Peyer's patch (tissue), 4 donors: Measurements from ENCODE around the gene RNF220. TPM values are rescaled to one million over a fixed set of nuclear protein-coding genes. Genes with fewer than 3 reads are reported as not detected.
A peak's percentile ranks its signal among the peaks of the same experiment; 100 is the strongest.

Source experiments
- DNase-seq, 3 donors: peaks; one replicate each; pipeline ENCODE4 v3.0.0-alpha.2; 2017 to 2019
- H3K27ac ChIP-seq, 4 donors: fragments of 200-600 bp; sonication (generic); one replicate each; pipeline ENCODE4 v1.5.1; 2016 to 2019
- H3K27me3 ChIP-seq, 2 donors: fragments of 200-600 bp; sonication (generic); one replicate each; pipeline ENCODE4 v1.5.1; 2019
- H3K36me3 ChIP-seq, 3 donors: fragments of 200-600 bp; sonication (generic); one replicate each; pipeline ENCODE4 v1.5.1; 2016 to 2019
- H3K4me1 ChIP-seq, 4 donors: fragments of 200-600 bp; sonication (generic); one replicate each; pipeline ENCODE4 v1.5.1; 2016 to 2019
- H3K4me3 ChIP-seq, 4 donors: fragments of 200-600 bp; sonication (generic); 1 replicate in 3 of 4; 2 replicates in 1 of 4; pipeline ENCODE4 v1.5.1; 2016 to 2019; ENCODE audit warnings: mild to moderate bottlenecking in 1 of 4
- H3K9me3 ChIP-seq, 4 donors: fragments of 200-600 bp; sonication (generic); one replicate each; pipeline ENCODE4 v1.5.1; 2016 to 2019; ENCODE audit warnings: mild to moderate bottlenecking in 1 of 4
- POLR2A ChIP-seq, 2 donors: fragments of 450-650 bp; IDR thresholded peaks; one replicate each; pipeline ENCODE4 v1.5.1; 2017; ENCODE audit warnings: antibody characterized with exemption in 2 of 2, mild to moderate bottlenecking in 2 of 2, moderate library complexity in 2 of 2
- total RNA-seq, 4 donors: library from RNA; depleted of rRNA; stranded (reverse); fragments of >200 nt; gene quantifications; one replicate each; pipeline ENCODE4 v1.1.0, GENCODE V29; 2016
- TF ChIP-seq, protein P1 (sequence below), 6 experiments: fragments of 450-650 bp in 4 of 6; fragments of 200-600 bp in 2 of 6; sonication (generic) in 1 of 6; IDR thresholded peaks; one replicate each; pipeline ENCODE4 v1.5.1; 2017 to 2019; ENCODE audit warnings: antibody characterized with exemption in 6 of 6, mild to moderate bottlenecking in 3 of 6, moderate library complexity in 1 of 6

Gene RNF220
- total RNA-seq, 4 donors from 2014 or later = 107 to 152 (median 114) TPM

DNA sequence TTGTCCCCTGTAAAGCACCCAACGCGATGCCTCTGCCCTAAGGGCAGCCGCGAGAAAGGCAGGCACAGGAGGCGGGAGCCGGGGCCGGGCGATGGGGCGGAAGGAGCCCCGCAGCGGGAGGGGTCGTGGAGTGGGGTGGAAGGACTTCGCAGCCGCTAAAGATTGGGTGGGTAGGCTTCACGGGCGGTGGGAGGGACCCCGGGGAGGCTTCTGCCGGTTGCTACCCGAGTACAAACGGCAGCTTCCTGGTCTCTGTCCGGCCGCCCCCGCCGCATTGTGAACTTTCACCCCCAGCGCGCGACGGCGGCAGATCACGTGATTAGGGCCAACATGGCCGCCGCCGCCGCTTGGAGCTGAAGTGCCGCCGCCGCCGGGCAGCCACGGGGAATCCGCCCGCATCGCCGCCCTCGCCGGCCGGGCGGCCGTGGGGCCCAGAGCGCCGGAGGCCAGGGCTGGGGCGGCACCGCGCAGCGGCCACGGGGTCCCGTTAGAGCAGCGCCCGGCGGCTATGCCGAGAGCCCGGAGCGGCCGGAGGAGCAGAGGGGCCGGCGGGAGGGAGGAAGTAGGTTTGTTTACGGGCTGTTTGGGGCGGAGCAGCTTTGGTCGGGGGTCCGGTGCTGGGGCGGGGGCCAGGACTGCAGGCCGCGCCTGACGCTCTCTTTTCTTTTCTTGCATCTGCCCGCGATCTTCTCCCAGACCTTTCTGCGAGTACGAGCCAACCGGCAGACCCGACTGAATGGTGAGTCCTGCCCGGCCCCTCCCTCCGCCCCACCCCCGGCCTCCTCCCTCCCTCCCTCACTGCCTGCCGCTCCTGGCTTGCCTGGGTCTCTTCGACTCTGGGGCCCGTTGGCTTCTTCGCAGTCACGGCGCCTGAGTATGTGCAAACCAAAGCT lies 226.8 kb downstream of the RNF220 start:
- Histone ChIP-seq H3K4me1 (peaks cover 0 to 10% (median 4%) of the 10 kb centered on the region in 4 donors), H3K27ac (peak overlapping the region; percentile 93 to 98 (median 96)), H3K4me3 (peak overlapping the region; percentile 61 to 97 (median 88)), H3K36me3 (peaks cover 0 to 26% (median 0%) of the 10 kb centered on the region in 3 donors), H3K27me3 (no peaks in the 10 kb centered on the region), H3K9me3 (no peaks in the 10 kb centered on the region)
- TF ChIP-seq, protein P1, sequence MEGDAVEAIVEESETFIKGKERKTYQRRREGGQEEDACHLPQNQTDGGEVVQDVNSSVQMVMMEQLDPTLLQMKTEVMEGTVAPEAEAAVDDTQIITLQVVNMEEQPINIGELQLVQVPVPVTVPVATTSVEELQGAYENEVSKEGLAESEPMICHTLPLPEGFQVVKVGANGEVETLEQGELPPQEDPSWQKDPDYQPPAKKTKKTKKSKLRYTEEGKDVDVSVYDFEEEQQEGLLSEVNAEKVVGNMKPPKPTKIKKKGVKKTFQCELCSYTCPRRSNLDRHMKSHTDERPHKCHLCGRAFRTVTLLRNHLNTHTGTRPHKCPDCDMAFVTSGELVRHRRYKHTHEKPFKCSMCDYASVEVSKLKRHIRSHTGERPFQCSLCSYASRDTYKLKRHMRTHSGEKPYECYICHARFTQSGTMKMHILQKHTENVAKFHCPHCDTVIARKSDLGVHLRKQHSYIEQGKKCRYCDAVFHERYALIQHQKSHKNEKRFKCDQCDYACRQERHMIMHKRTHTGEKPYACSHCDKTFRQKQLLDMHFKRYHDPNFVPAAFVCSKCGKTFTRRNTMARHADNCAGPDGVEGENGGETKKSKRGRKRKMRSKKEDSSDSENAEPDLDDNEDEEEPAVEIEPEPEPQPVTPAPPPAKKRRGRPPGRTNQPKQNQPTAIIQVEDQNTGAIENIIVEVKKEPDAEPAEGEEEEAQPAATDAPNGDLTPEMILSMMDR (IDR thresholded peaks at IDR 0.05) = peak in 1 of 6 experiments; percentile 8
- peak; percentile 61 to 89 for TF ChIP-seq POLR2A (IDR thresholded peaks at IDR 0.05)
- DNase-seq = peak; percentile 94 to 97 (median 95)

- no peak for DNase-seq
- Histone ChIP-seq H3K4me1 (peaks cover 0 to 10% (median 4%) of the 10 kb centered on the region in 4 donors), H3K27me3 (no peaks in the 10 kb centered on the region), H3K9me3 (no peaks in the 10 kb centered on the region), H3K36me3 (peaks cover 0 to 33% (median 0%) of the 10 kb centered on the region in 3 donors), H3K4me3 (peak overlapping the region; percentile 61 to 97 (median 88)), H3K27ac (peak overlapping the region; percentile 93 to 98 (median 96))
- no peak for TF ChIP-seq POLR2A (IDR thresholded peaks at IDR 0.05)
- TF ChIP-seq, protein P1 (IDR thresholded peaks at IDR 0.05) = no peak
Measured at GRCh38 chr1:44632598-44632997, 227.5 kb downstream of the RNF220 start.

GRCh38 chr1:44634606-44635189 lies 229.6 kb downstream of the RNF220 start:
- Histone ChIP-seq H3K36me3 (peaks cover 0 to 54% (median 0%) of the 10 kb centered on the region in 3 donors), H3K27ac (no peak overlapping the region), H3K27me3 (no peaks in the 10 kb centered on the region), H3K4me1 (peaks cover 0 to 10% (median 4%) of the 10 kb centered on the region in 4 donors), H3K4me3 (no peak overlapping the region), H3K9me3 (no peaks in the 10 kb centered on the region)
- DNase-seq = no peak
- TF ChIP-seq, protein P1 (IDR thresholded peaks at IDR 0.05) = no peak
- no peak for TF ChIP-seq POLR2A (IDR thresholded peaks at IDR 0.05)

GRCh38 chr1:44635439-44635838 lies 230.4 kb downstream of the RNF220 start:
- Histone ChIP-seq H3K9me3 (no peaks in the 10 kb centered on the region), H3K27ac (no peak overlapping the region), H3K36me3 (peaks cover 0 to 62% (median 0%) of the 10 kb centered on the region in 3 donors), H3K27me3 (no peaks in the 10 kb centered on the region), H3K4me3 (no peak overlapping the region), H3K4me1 (peaks cover 0 to 10% (median 4%) of the 10 kb centered on the region in 4 donors)
- TF ChIP-seq POLR2A (IDR thresholded peaks at IDR 0.05) = no peak
- TF ChIP-seq, protein P1 (IDR thresholded peaks at IDR 0.05) = no peak
- no peak for DNase-seq

DNA sequence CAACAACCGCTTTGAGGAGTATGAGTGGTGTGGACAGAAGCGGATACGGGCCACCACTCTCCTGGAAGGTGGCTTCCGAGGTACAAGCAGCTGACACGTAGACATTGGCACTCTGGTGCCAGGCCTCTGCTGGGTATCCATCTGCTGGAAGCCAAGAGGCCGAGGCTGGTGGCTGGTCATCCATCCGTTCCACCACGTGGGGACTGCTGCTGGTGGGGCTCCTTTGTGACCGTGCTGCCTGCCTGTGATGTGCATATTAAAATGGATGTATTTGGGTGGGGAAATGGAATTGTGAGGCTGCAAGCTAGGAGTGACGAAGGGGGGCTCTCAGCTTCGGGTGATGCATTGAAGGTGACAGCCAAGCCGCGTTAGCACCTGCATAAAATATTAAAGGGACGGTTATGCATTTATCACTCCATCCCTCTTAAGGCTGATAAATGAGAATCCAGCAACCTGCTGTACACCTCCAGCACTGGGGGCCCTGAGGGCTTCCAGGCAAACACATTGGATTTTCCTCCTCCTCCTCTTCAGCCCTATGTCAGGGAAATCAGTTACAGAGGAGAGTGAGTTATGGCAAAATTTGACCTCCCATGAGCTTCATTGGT lies 231.1 kb downstream of the RNF220 start:
- Histone ChIP-seq H3K27me3 (no peaks in the 10 kb centered on the region), H3K9me3 (no peaks in the 10 kb centered on the region), H3K4me1 (peaks cover 0 to 10% (median 4%) of the 10 kb centered on the region in 4 donors), H3K36me3 (peaks cover 0 to 69% (median 0%) of the 10 kb centered on the region in 3 donors), H3K27ac (no peak overlapping the region), H3K4me3 (no peak overlapping the region)
- DNase-seq = no peak
- no peak for TF ChIP-seq POLR2A (IDR thresholded peaks at IDR 0.05)
- TF ChIP-seq, protein P1 (IDR thresholded peaks at IDR 0.05) = no peak
